K562 (cell line): Measurements from ENCODE around the gene NR1H2. TPM values are rescaled to one million over a fixed set of nuclear protein-coding genes. Genes with fewer than 3 reads are reported as not detected.

ENCODE experiments used
- ATF2 ChIP-seq: sonication (generic); formaldehyde crosslinking; IDR thresholded peaks from 2 replicates; pipeline ENCODE4 v1.8.1; 2022; ENCODE audit warnings: missing genetic modification reagents
- CHCHD3 ChIP-seq: fragments of 250-450 bp; sonication (Bioruptor Pico); IDR thresholded peaks from 2 replicates; pipeline ENCODE4 v2.1.2; 2022; ENCODE audit warnings: mild to moderate bottlenecking
- EHMT2 ChIP-seq: fragments of 450-650 bp; IDR thresholded peaks from 2 replicates; pipeline ENCODE4 v1.6.1; 2018; ENCODE audit warnings: antibody characterized with exemption
- EZH2 ChIP-seq: IDR thresholded peaks from 2 replicates; pipeline ENCODE4 v1.6.1; 2012; ENCODE audit warnings: low read depth, mild to moderate bottlenecking, inconsistent platforms, low read length, borderline replicate concordance
- HIVEP1 ChIP-seq: fragments of 250-450 bp; sonication (Bioruptor Pico); IDR thresholded peaks from 2 replicates; pipeline ENCODE4 v1.4.0; 2020; ENCODE audit warnings: mild to moderate bottlenecking
- HMBOX1 ChIP-seq: sonication (generic); IDR thresholded peaks from 2 replicates; pipeline ENCODE4 v1.6.1; 2016
- HOXB6 ChIP-seq: fragments of 250-450 bp; sonication (Bioruptor Pico); IDR thresholded peaks from 2 replicates; pipeline ENCODE4 v1.5.1; 2022; ENCODE audit warnings: mild to moderate bottlenecking, borderline replicate concordance
- ILF3 ChIP-seq: fragments of 450-650 bp; IDR thresholded peaks from 2 replicates; pipeline ENCODE4 v1.6.1; 2018; ENCODE audit warnings: antibody characterized with exemption, mild to moderate bottlenecking, moderate library complexity, borderline replicate concordance
- ILK ChIP-seq: fragments of 450-650 bp; IDR thresholded peaks from 2 replicates; pipeline ENCODE4 v1.6.1; 2016; ENCODE audit warnings: missing genetic modification characterization, low read depth, mild to moderate bottlenecking, missing compliant biosample characterization, moderate library complexity, borderline replicate concordance
- MCM2 ChIP-seq: fragments of 450-650 bp; IDR thresholded peaks from 2 replicates; pipeline ENCODE4 v1.6.1; 2017; ENCODE audit warnings: low read depth, mild to moderate bottlenecking
- MYC ChIP-seq, 2 experiments: fragments of 250-450 bp in 1 of 2; sonication (Bioruptor Pico) in 1 of 2; IDR thresholded peaks; 2 replicates each; pipeline versions ENCODE4 v1.5.1 to v1.6.1; 2012 to 2021; ENCODE audit warnings: low read depth in 2 of 2, borderline replicate concordance in 1 of 2, improper control_type of control experiment in 1 of 2, low read length in 1 of 2, mild to moderate bottlenecking in 1 of 2, moderate library complexity in 1 of 2
- NCOA6 ChIP-seq: fragments of 450-650 bp; IDR thresholded peaks from 2 replicates; pipeline ENCODE4 v1.6.1; 2017; ENCODE audit warnings: mild to moderate bottlenecking
- NCOR1 ChIP-seq: fragments of 450-650 bp; IDR thresholded peaks from 2 replicates; pipeline ENCODE4 v1.6.1; 2016; ENCODE audit warnings: mild to moderate bottlenecking, moderate library complexity
- SMAD1 ChIP-seq: fragments of 150-350 bp; IDR thresholded peaks from 2 replicates; pipeline ENCODE4 v1.6.1; 2014; ENCODE audit warnings: low read length, low read depth; ENCODE audit not compliant: partially characterized antibody
- SNAPC5 ChIP-seq: fragments of 250-450 bp; sonication (Bioruptor Pico); IDR thresholded peaks from 2 replicates; pipeline ENCODE4 v1.8.0; 2021; ENCODE audit warnings: moderate library complexity, mild to moderate bottlenecking, inconsistent platforms
- SOX6 ChIP-seq: fragments of 450-650 bp; IDR thresholded peaks from 2 replicates; pipeline ENCODE4 v1.6.1; 2014; ENCODE audit warnings: mild to moderate bottlenecking
- SREBF2 ChIP-seq: sonication (generic); formaldehyde crosslinking; IDR thresholded peaks from 2 replicates; pipeline ENCODE4 v1.4.0; 2020; ENCODE audit warnings: mild to moderate bottlenecking, missing genetic modification reagents
- TCF7 ChIP-seq: sonication (generic); IDR thresholded peaks from 2 replicates; pipeline ENCODE4 v1.6.1; 2016; ENCODE audit warnings: antibody characterized with exemption, borderline replicate concordance
- ZBTB8A ChIP-seq: fragments of 450-650 bp; IDR thresholded peaks from 2 replicates; pipeline ENCODE4 v1.6.1; 2018; ENCODE audit warnings: mild to moderate bottlenecking, moderate library complexity; ENCODE audit not compliant: partially characterized antibody
- ZNF184 ChIP-seq: sonication (generic); formaldehyde crosslinking; IDR thresholded peaks from 2 replicates; pipeline ENCODE4 v1.5.0; 2020; ENCODE audit warnings: missing genetic modification reagents
- ZNF436 ChIP-seq: fragments of 250-450, 450-650 bp; sonication (Bioruptor Pico); formaldehyde crosslinking; IDR thresholded peaks from 2 replicates; pipeline ENCODE4 v1.7.0; 2020; ENCODE audit warnings: mild to moderate bottlenecking
- ZNF592 ChIP-seq: fragments of 450-650 bp; IDR thresholded peaks from 2 replicates; pipeline ENCODE4 v1.6.1; 2017; ENCODE audit warnings: antibody characterized with exemption, mild to moderate bottlenecking
- ZSCAN29 ChIP-seq: fragments of 450-650 bp; IDR thresholded peaks from 2 replicates; pipeline ENCODE4 v1.6.1; 2017
- polyA plus RNA-seq, 8 experiments: library from polyadenylated mRNA; depleted of rRNA in 4 of 8; stranded (reverse) in 5 of 8; unstranded in 3 of 8; fragments of >200 nt; fragmentation: Nextera tagmentation in 2 of 8; fragmentation: Illumina TruSeq in 1 of 8; extraction: Ambion mirVana in 2 of 8; extraction: Trizol in 1 of 8; gene quantifications; 2 replicates each; pipeline versions ENCODE4 v1.2.1 to v1.2.3, GENCODE V29; 2011 to 2014; ENCODE audit warnings: inconsistent platforms in 1 of 8, missing spikeins in 1 of 8
- total RNA-seq, 7 experiments: library from RNA; depleted of rRNA in 6 of 7; stranded (reverse); fragments of >200 nt in 6 of 7; fragmentation: Illumina TruSeq in 2 of 7; extraction: Trizol in 2 of 7; gene quantifications; 2 replicates each; pipeline versions ENCODE4 v1.2.1 to v1.2.3, GENCODE V29; 2011 to 2021; ENCODE audit warnings: low replicate concordance in 1 of 7

The NR1H2 gene
- total and polyA plus RNA-seq, 9 of the 15 experiments (the other 6 are each of a cell fraction or from before 2014, with no cell fraction given): 0.11 to 73.8 (median 24.0) TPM

GRCh38 chr19:50383852-50384684, 7.8 kb downstream of the NR1H2 start, which contains the start of gene POLD1 (continued):
- TF ChIP-seq HMBOX1: no peak
- no peak for TF ChIP-seq ZBTB8A
- TF ChIP-seq ILF3: 0 out of 2 replicates have a peak, but pooled peaks have one; percentile 81
- TF ChIP-seq ZNF184 (CRISPR knock-in tag): no peak
- TF ChIP-seq SREBF2: no peak
- peak; percentile 43 for TF ChIP-seq SMAD1
- no peak for TF ChIP-seq SNAPC5 (CRISPR knock-in tag)
- TF ChIP-seq EZH2: no peak
- TF ChIP-seq ZNF592: no peak
- TF ChIP-seq HIVEP1 (CRISPR knock-in tag): no peak
- peak; percentile 26 for TF ChIP-seq NCOR1
- no peak for TF ChIP-seq HOXB6 (CRISPR knock-in tag)
- TF ChIP-seq TCF7: peak; percentile 31; the same call in 1 of the 2 replicates
- TF ChIP-seq MCM2: no peak
- no peak for TF ChIP-seq ZSCAN29
- TF ChIP-seq ATF2 (CRISPR knock-in tag): no peak
- 0 out of 2 replicates have a peak, but pooled peaks have one; percentile 40 for TF ChIP-seq ZNF436 (CRISPR knock-in tag)
- no peak for TF ChIP-seq NCOA6
- TF ChIP-seq SOX6: no peak
- no peak for TF ChIP-seq ILK
- TF ChIP-seq MYC (IDR thresholded peaks at IDR 0.05; ENCODE audit: low read depth, low read length): peak; percentile 90
- peak; percentile 72; the same call in 1 of the 2 replicates for TF ChIP-seq MYC (CRISPR knock-in tag; IDR thresholded peaks at IDR 0.05; ENCODE audit: borderline replicate concordance, low read depth)
- no peak for TF ChIP-seq EHMT2
- no peak for TF ChIP-seq CHCHD3 (CRISPR knock-in tag)
